ENCODE measurements around the gene APOLD1.
"Not testable (repeated sequence)": the region's sequence is repeated elsewhere in the genome, so short reads cannot be mapped to it uniquely, and the experiment has no call there.

The APOLD1 gene

GRCh38 chr12:12810553-12811021, 25.1 kb downstream of the APOLD1 start:
- DNase-seq, result no peak

DNA sequence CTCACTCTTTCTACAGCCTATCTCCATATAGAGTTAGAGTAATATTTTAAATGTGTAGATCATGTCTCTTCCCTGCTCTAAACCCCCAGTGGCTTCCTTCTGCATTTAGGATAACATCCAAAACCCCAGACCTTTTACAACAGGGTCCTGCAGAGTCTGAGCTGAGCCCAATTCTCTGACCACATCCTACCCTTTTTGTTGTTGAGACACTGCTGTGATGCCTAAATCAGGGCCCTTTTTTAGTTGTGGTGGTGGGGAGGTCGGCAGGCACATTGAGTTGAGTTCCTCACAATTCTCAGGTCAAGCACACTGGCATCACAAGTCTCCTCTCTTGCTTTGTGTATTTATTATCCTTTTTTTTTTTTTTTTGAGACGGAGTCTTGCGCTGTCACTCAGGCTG, 25.9 kb downstream of the APOLD1 start:
- no peak for DNase-seq

DNA sequence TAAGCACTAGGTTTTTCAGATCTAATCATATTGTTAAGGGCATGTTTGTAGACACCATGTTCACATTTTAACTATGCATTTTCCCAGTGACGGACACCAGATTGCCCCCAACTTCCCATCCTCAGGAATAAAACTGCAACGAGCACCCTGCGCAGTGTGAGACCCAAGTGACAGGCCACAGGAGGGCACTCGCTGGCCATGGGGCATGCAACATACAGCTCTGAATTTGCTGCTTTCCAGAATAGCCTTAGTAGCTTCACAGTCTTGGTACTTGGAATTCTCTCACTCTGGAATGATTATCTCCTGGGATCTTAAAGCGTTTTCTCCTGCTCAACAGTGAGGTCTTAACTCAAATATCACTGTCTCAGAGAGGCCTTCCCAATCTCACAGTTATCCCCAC, 26.7 kb downstream of the APOLD1 start:
- no peak for DNase-seq

DNA sequence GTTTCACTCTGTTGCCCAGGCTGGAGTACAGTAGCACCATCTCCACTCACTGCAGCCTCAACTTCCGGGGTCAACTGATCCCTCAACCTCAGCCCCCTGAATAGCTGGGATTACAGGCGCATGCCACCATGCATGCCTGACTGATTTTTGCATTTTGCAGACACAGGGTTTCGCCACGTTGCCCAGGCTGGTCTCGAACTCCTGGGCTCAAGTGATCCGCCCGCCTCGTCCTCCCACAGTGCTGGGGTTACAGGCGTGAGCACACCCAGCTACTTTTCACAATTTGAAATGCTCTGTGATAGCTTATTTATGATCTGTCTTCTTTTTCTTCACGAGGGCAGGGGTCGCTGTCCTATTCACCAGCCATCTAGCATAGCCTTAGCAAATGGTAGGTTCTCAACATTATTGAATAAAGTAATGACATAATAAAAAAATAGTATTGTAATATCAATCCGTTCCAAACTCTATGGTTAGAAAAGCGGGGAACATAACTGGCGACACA, 27.2 kb downstream of the APOLD1 start:
- no peak for DNase-seq

DNA sequence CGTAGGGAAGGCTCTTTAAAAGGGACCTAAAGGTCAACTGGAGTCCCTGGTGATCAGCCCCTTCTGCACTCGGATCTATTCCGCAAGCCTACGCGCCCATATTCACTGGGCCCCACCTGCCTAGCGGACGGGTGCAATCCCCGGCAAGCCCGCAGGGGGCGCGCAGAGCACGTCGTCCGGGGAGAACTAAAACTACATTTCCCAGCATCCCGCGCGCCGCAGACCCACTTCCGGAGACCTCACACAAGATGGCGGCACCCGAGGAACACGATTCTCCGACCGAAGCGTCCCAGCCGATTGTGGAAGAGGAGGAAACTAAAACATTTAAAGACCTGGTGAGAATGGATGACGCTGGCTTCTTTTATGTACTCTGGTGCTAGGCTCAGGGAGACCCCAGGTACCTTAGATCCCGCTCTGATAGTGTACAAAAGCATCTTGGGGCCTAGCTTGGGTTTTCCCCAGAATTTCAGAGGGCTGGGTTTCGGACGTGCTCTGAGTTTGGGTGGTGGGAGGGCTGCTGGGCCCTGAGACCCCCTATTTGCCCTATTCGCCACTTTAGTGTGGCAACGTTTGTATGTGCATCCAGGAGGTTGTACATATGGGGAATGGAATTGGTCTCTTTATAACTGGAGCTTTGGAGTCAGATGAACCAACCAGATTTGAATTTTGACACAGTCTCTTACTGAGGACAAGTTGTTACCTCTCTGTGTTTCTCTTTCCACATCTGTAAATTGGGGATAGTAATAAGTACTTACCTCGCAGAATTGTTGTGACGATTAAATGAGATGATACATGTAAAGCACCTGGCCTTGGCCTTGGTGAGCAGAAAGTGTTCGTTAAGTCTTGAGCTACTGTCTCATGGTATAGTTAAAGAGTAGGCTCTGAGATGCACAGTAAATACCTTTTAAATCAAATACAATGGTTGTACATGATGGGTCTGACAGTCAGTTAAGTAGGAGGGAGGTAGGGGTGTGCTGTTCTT, 28.0 kb downstream of the APOLD1 start, which contains the start of gene DDX47:
Gene DDX47 (plus strand): TSS at position 227 of the 982 bp plus-strand sequence. CDS start 22 bp downstream, at position 249.
- DNase-seq, result peak; percentile 90 to 93

DNA sequence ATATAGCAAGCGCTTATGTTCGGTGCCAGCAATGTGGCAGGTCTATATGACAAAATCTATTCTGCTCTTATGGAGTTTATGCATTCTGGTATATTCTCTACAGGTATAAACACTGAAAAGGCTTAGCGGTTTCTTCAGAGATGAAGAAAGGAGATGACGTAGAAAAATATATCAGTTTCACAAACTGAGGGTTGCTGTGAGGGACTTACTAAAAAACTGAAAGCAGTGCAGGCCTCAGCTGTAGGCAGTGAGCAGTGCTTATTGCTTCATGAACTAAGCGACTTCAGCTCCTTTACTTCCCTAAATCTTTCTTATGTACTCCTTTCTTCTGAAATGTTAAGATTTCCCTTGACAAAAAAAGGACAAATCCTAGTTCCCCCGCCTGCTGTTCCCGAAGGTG, 32.2 kb downstream of the APOLD1 start:
- DNase-seq, result no peak

DNA sequence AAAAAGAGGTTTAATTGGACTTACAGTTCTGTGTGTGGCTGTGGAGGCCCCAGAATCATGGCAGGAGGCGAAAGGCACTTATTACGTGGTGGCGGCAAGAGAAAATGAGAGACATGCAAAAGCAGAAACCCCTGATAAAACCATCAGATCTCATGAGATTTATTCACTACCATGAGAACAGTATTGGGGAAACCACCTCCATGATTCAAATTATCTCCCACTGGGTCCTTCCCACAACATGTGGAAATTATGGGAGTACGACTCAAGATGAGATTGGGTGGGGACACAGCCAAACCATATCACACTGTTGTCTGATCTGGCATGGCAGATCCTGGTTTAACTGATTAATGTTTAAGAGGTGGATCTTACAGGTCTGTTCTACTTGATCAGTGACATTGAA, 33.2 kb downstream of the APOLD1 start:
- no peak for DNase-seq

GRCh38 chr12:12819221-12819620, 33.8 kb downstream of the APOLD1 start:
- no peak for DNase-seq

GRCh38 chr12:12819752-12820311, 34.4 kb downstream of the APOLD1 start:
- DNase-seq, result peak; percentile 82 to 93

GRCh38 chr12:12820376-12820775, 34.9 kb downstream of the APOLD1 start:
- DNase-seq, result not testable (repeated sequence)

DNA sequence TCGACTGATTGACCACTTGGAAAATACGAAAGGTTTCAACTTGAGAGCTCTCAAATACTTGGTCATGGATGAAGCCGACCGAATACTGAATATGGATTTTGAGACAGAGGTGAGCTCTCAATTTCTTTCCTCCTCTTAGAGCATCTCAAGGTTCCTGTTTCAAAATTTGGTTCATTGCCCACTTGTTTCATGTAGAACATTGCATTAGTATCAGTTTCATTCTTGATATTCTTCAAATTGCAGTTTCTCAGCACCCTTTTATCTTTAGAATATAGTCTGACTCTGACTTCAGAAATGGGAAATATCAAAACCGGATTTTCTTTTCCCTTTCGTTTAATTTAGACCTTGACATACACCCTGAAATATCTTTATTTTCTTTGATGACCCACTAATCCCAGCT, 36.5 kb downstream of the APOLD1 start:
- no peak for DNase-seq

DNA sequence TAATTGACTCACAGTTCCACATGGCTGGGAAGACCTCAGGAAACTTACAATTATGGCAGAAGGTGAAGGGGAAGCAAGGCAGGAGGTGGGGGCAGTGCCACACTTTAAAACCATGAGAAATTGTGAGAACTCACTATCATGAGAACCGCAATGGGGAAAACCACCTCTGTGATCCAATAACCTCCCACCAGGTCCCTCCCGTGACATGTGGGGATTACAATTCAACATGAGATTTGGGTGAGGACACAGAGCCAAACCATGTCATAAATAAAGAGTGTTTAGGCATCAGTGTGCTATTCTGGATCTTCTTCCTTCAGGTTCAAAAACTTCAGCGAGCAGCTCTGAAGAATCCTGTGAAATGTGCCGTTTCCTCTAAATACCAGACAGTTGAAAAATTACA, 37.4 kb downstream of the APOLD1 start:
- no peak for DNase-seq

GRCh38 chr12:12823300-12823699, 37.8 kb downstream of the APOLD1 start:
- peak; percentile 44 to 84 for DNase-seq

- DNase-seq, result no peak
Observed at GRCh38 chr12:12823811-12824210, 38.4 kb downstream of the APOLD1 start.

DNA sequence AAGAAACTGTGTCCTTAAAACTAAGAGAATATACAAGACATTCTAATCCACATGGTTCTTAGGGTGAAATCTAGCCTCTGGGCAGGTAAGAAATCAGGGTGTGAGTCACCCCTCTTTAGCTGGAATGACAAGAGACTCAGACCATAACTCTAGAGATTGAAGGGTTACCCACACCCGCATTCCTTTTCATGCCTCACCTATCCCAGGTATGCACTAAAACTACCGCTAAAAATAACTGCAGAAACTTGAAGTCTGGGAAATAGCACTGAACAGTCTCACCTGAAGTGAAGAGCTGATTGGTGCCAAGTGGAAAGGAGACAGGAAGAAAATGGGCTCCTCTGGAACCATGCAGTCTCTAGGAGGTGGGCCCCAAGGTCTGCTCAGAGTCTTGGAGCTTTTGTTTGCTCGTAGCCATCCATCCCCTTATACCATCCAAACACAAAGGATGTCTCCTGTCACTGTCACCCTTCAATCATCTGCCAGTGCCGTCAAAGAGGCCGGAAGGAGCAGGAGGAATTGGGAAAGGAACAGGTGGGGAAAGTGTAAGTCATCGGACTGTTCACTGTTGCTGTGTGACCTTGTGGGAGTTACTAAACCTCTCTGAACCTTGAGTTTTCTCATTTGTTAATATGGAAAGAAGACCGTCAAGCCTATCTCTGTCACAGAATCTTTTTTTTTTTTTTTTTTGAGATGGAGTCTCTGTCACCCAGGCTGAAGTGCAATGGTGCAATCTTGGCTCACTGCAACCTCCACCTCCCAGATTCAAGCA, 50.1 kb downstream of the APOLD1 start:
- DNase-seq, result peak in 1 of 2 experiments; percentile 44

DNA sequence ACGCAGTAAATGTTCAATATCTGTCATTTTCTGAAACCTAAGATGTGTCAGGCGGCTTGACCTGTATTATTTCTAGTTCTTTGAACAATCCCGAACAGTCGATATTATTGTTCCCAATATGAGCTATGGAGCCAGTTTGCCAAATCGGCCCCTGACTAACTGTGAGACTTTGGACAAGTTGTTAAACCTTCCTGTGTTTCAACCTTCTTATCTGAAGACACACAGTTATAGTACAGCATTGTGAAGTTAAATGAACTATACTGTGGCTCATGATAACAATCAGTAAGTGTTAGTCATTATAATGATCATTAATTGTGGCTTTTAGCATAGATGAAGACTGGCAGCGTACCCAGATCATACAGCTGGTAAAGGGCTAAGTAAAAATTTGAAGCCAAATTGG, 51.1 kb downstream of the APOLD1 start:
- DNase-seq, result no peak

DNA sequence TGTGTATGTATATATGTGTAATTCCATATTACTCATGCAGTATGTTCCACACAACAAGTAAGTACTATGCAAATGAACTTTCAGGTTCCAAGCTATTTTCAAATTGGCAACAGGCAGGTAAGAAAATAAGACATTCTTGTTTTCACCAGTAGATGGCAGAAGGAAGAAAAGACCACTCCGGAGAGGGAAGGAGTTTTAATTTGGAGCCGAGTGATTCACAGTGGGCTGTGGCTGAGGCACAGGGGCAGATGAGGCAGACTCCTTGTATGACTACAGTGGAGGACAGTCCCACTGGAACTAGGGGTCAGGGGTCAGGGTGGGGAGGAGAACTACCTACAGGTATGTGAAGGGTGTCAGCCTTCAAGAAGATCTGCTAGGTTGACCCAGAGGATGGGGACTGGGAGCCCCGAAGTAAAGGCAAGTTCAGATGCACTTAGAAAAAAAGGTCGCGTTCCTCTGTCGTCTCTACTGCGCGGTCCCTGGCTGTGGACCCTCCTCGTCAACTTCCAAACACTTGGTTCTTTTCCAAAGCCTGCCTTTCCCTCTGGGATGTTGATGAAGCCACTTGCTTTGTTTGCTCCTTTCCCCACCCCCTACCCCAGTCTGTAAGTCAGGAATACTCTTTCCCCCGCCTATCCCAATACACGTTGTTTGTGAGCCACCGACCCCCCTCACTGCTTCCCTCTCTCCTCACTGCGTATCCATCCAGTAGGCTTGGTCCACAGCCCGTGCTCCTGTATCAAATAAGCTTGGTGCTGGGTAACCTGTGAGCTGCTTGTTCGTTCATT, 51.8 kb downstream of the APOLD1 start:
- DNase-seq, result peak; percentile 26 to 83

GRCh38 chr12:12837813-12838153, 52.3 kb downstream of the APOLD1 start:
- DNase-seq, result no peak

GRCh38 chr12:12839003-12839395, 53.5 kb downstream of the APOLD1 start:
- DNase-seq, result no peak

DNA sequence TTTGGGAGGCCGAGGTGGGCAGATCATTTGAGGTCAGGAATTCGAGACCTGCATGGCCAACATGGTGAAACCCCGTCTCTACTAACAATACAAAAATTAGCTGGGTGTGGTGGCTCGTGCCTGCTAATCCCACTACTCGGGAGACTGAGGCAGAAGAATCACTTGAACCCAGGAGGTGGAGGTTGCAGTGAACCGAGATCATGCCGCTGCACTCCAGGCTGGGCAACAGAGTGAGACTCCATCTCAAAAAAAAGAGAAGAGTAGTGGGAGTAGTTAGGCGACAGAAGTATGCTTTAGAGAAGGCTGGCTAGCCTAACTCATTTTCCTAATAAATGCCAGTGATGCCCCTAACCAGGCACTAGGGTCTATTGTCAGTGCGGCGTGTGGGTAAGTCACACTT, 54.0 kb downstream of the APOLD1 start:
- DNase-seq, result not testable (repeated sequence)

DNA sequence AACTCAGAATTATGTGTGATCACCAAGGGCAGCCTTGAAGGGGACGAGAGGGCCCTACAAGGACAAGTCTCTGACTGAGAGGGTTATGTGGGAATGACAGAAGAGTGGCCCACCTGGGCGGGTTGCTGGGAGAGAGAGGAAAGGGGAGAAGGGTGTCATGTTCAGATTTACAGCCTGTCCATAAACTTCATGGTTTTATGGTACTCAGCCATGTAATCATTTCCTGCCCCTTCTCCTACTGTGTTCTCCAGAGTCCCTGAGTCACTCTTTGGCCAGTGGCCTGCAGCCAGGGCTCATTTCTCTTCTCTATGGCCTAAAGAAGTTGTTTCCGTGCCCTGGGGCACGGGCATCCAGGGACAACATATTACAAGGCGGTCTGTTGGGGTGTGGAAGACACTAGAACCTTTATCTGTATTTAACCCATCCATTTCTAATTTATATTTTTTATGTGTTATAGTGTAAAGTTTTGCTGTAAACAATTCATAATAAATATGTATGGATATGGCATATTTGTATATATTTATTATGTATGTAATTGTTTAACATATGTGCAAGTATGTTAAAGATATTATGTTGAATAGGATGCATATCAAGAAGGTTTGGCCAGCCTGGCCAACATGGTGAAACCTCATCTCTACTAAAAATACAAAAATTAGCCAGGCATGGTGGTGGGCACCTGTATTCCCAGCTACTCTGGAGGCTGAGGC, 54.6 kb downstream of the APOLD1 start:
- peak; percentile 68 to 89 for DNase-seq

- DNase-seq, result no peak
Observed at GRCh38 chr12:12840580-12840899, 55.1 kb downstream of the APOLD1 start.
